GM12878 (cell line): ENCODE measurements around the gene PSAP. TPM values are rescaled to one million over a fixed set of nuclear protein-coding genes. Genes with fewer than 3 reads are reported as not detected.

ENCODE experiments used
- ATAC-seq: fragments of 200-7000 bp; cut with Tn5 transposase; 3 replicates; pipeline ENCODE4 v1.9.1; 2020; ENCODE audit warnings: mild to moderate bottlenecking, moderate library complexity
- BruUV-seq: library from RNA; stranded (reverse); fragments of 400-500 nt; replicated peaks from 2 replicates; lab custom pipeline; 2021; lab: Mats Ljungman, UMichigan
- CTCF ChIA-PET: fragments of 300-600 bp; sonication (Branson Sonifier 250); formaldehyde crosslinking; extraction: SDS; loops from one replicate; lab custom pipeline; 2021; ENCODE audit warnings: inconsistent platforms; lab: Yijun Ruan, JAX
- POLR2A ChIA-PET: fragments of 350-600 bp; formaldehyde crosslinking; extraction: SDS; loops from one replicate; lab custom pipeline; 2021; ENCODE audit warnings: inconsistent platforms; lab: Charles Lee
- RAD21 ChIA-PET: fragments of 300-600 bp; sonication (Branson Sonifier 250); formaldehyde crosslinking; loops from one replicate; lab custom pipeline; 2023; ENCODE audit warnings: antibody characterized with exemption; ENCODE audit not compliant: unreplicated experiment; lab: Charles Lee
- SMC1A ChIA-PET: fragments of 300-600 bp; sonication (Branson Sonifier 250); formaldehyde crosslinking; loops from one replicate; lab custom pipeline; 2023; ENCODE audit not compliant: unreplicated experiment, uncharacterized antibody; lab: Charles Lee
- DNase-seq: peaks from one replicate; pipeline ENCODE4 v3.0.0-alpha.2; 2011; ENCODE audit warnings: low read depth, low spot score
- FAIRE-seq: peaks from 3 replicates; lab custom pipeline; 2011; peaks lifted over from hg19 to GRCh38; lab: Jason Lieb, UNC
- H2AFZ ChIP-seq: 2 replicates; pipeline ENCODE4 v1.6.0; 2011; ENCODE audit warnings: low read depth, low read length, control low read depth; ENCODE audit not compliant: control insufficient read depth
- H3K27ac ChIP-seq: 2 replicates; pipeline ENCODE4 v1.5.1; 2011; ENCODE audit warnings: control low read depth; ENCODE audit not compliant: control insufficient read depth, insufficient read depth
- H3K27me3 ChIP-seq, 2 experiments: replicated peaks in 1 of 2; 2 replicates each; pipeline versions ENCODE4 v1.6.0 to v1.6.1; 2011; ENCODE audit warnings: low read length in 1 of 2; ENCODE audit not compliant: control insufficient read depth in 2 of 2, insufficient read depth in 2 of 2
- H3K36me3 ChIP-seq, 2 experiments: 2 replicates each; pipeline ENCODE4 v1.5.1; 2011; ENCODE audit warnings: low read length in 1 of 2; ENCODE audit not compliant: control insufficient read depth in 2 of 2, insufficient read depth in 2 of 2
- H3K4me1 ChIP-seq: 2 replicates; pipeline ENCODE4 v1.6.1; 2011; ENCODE audit warnings: mild to moderate bottlenecking, low read length, moderate library complexity, mixed read lengths; ENCODE audit not compliant: control insufficient read depth, insufficient read depth
- H3K4me2 ChIP-seq: 2 replicates; pipeline ENCODE4 v1.6.0; 2011; ENCODE audit warnings: control low read depth; ENCODE audit not compliant: control insufficient read depth, insufficient read depth
- H3K4me3 ChIP-seq: fragments of 200-600 bp; sonication (generic); 2 replicates; pipeline ENCODE4 v1.5.1; 2016
- H3K79me2 ChIP-seq: 2 replicates; pipeline ENCODE4 v1.6.0; 2011; ENCODE audit warnings: low read length; ENCODE audit not compliant: control insufficient read depth, insufficient read depth
- H3K9ac ChIP-seq: 2 replicates; pipeline ENCODE4 v1.8.0; 2011; ENCODE audit warnings: low read length, control low read depth, mixed read lengths; ENCODE audit not compliant: control insufficient read depth, insufficient read depth
- H3K9me3 ChIP-seq: replicated peaks from 3 replicates; pipeline ENCODE4 v1.5.1; 2011; ENCODE audit warnings: mild to moderate bottlenecking, low read length; ENCODE audit not compliant: control insufficient read depth, insufficient read depth
- H4K20me1 ChIP-seq: 2 replicates; pipeline ENCODE4 v1.6.0; 2011; ENCODE audit not compliant: control insufficient read depth, insufficient read depth
- MYB ChIP-seq: fragments of 150-350 bp; IDR thresholded peaks from 2 replicates; pipeline ENCODE4 v1.6.1; 2014; ENCODE audit warnings: mild to moderate bottlenecking, low read depth, low read length, borderline replicate concordance
- POLR2A ChIP-seq: IDR thresholded peaks from 2 replicates; pipeline ENCODE4 v1.6.1; 2011; ENCODE audit warnings: low read depth, mild to moderate bottlenecking, low read length
- SMARCA5 ChIP-seq: fragments of 450-650 bp; IDR thresholded peaks from 2 replicates; pipeline ENCODE4 v1.6.1; 2017; ENCODE audit warnings: mild to moderate bottlenecking
- ZNF274 ChIP-seq: IDR thresholded peaks from one replicate; pipeline ENCODE4 v1.8.0; 2011; ENCODE audit not compliant: insufficient read length, insufficient read depth
- WGBS: methylation state at CpG from one replicate; pipeline ENCODE4 v1.1.6; 2016; ENCODE audit warnings: low lambda C conversion rate; ENCODE audit not compliant: insufficient replicate concordance, insufficient coverage; ENCODE audit errors: missing lambda C conversion rate; 5-methylcytosine and 5-hydroxymethylcytosine counted together
- in situ Hi-C: fragments of 300-500 bp; cut with MboI; formaldehyde crosslinking; loops from 9 replicates; pipeline ENCODE4 v1.14.3; 2018; ENCODE audit warnings: mixed read lengths
- intact Hi-C: fragments of 100-400 bp; cut with micrococcal nuclease; formaldehyde crosslinking; loops from one replicate; pipeline ENCODE4 v1.14.2; 2022; ENCODE audit not compliant: unreplicated experiment
- polyA plus RNA-seq, 11 experiments: library from polyadenylated mRNA; depleted of rRNA in 4 of 11; unstranded in 6 of 11; stranded (reverse) in 5 of 11; fragments of >200 nt; fragmentation: Nextera tagmentation in 4 of 11; fragmentation: Illumina TruSeq in 1 of 11; extraction: Ambion mirVana in 4 of 11; extraction: Trizol in 1 of 11; gene quantifications; 1 replicate in 1 of 11; 2 replicates in 10 of 11; pipeline versions ENCODE4 v1.2.1 to v1.2.3, GENCODE V29; 2011 to 2016; ENCODE audit warnings: inconsistent platforms in 2 of 11, missing spikeins in 2 of 11, low read depth in 1 of 11
- total RNA-seq, 4 experiments: library from RNA; depleted of rRNA in 3 of 4; stranded (reverse); fragments of >200 nt in 3 of 4; fragmentation: Illumina TruSeq in 1 of 4; extraction: Trizol in 1 of 4; gene quantifications; 2 replicates each; pipeline versions ENCODE4 v1.2.1 to v1.2.3, GENCODE V29; 2013 to 2021

Gene PSAP
- total and polyA plus RNA-seq, 10 of the 15 experiments (the other 5 are each of a cell fraction or from before 2014, with no cell fraction given), result 178 to 336 (median 286) TPM

DNA sequence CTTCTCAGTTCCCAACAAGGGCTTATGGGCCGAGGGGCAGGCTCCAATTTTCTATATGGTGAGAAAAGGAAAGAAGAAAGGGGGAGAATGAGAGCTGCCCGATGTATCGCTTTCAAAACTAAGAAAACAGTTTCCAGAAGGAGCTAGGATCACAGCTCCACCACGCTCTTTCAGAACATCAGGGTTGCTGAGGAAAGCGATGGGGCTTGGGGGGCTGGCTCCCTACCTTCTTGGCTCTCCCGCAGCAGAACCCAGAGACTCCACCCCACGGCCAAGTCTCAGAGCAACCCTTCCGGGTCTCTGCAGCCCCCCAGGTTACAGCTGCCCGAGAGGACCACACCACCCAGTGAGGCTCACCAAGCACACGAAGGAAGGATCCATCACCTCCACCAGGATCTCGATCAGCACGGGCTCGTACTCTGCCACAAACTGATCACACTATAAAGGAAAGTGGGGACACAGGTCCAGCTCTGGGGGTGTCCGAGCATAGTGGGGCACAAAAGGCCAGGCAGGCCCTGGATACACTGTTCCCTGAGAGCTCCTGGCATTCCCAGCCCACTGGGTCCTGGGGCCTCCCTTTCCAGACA lies 32.3 kb downstream of the PSAP start:
- no peak overlapping the region for H2AFZ ChIP-seq
- intact Hi-C loops (no loop called here), in situ Hi-C loops (no loop called here)
- H3K27me3 ChIP-seq, result no peaks in the 10 kb centered on the region
- no peaks in the 10 kb centered on the region for H3K4me1 ChIP-seq
- ChIA-PET POLR2A (no interaction called here), RAD21 (interaction anchor here (0.7 kb wide), 1 partner anchor 17 kb away, joined by 4 read pairs; no protein-coding TSS in a partner anchor), SMC1A (interaction anchor here (1.2 kb wide), 1 partner anchor 78 kb away, joined by 4 read pairs; no protein-coding TSS in a partner anchor), CTCF (interaction anchor here (0.6 to 8.9 kb wide), 2 partner anchors 77 to 793 kb away, joined by 3 to 46 read pairs; no protein-coding TSS in a partner anchor)
- TF ChIP-seq ZNF274 (no peak), POLR2A (peak; percentile 27; the same call in 1 of the 2 replicates), MYB (no peak)
- H4K20me1 ChIP-seq, result no peaks in the 10 kb centered on the region
- DNase-seq, result no peak
- no peak overlapping the region for H3K9ac ChIP-seq
- H3K4me2 ChIP-seq, result no peak overlapping the region
- no peak overlapping the region for H3K4me3 ChIP-seq
- H3K36me3 ChIP-seq, result peaks cover 29 to 50% of the 10 kb centered on the region in 2 experiments
- BruUV-seq, result no TSS peak
- H3K9me3 ChIP-seq, result no peaks in the 10 kb centered on the region
- no peak overlapping the region for H3K27ac ChIP-seq
- WGBS, result 90% methylated on average over 14 of the region's 14 CpGs
- no peak for FAIRE-seq
- H3K79me2 ChIP-seq, result no peaks in the 10 kb centered on the region
- ATAC-seq, result no peak

GRCh38 chr10:71817831-71818655 lies 33.0 kb downstream of the PSAP start:
- no peaks in the 10 kb centered on the region for H4K20me1 ChIP-seq
- SMC1A ChIA-PET, result no interaction called here
- no peaks in the 10 kb centered on the region for H3K9me3 ChIP-seq
- no TSS peak for BruUV-seq
- in situ Hi-C loops, result no loop called here
- no peak for TF ChIP-seq SMARCA5
- no peak overlapping the region for H3K27ac ChIP-seq
- RAD21 ChIA-PET, result no interaction called here
- H2AFZ ChIP-seq, result no peak overlapping the region
- no peak overlapping the region for H3K9ac ChIP-seq
- no peak for FAIRE-seq
- no peak overlapping the region for H3K4me3 ChIP-seq
- peaks cover 25 to 46% of the 10 kb centered on the region in 2 experiments for H3K36me3 ChIP-seq
- H3K27me3 ChIP-seq, result no peaks in the 10 kb centered on the region
- POLR2A ChIA-PET, result no interaction called here
- CTCF ChIA-PET, result interaction anchor here (1.2 to 8.9 kb wide), 2 partner anchors 77 to 80 kb away, joined by 3 to 46 read pairs; no protein-coding TSS in a partner anchor
- WGBS, result 89% methylated on average over 9 of the region's 9 CpGs
- ATAC-seq, result no peak
- no peaks in the 10 kb centered on the region for H3K4me1 ChIP-seq
- H3K79me2 ChIP-seq, result no peaks in the 10 kb centered on the region
- intact Hi-C loops, result no loop called here
- no peak for DNase-seq
- no peak overlapping the region for H3K4me2 ChIP-seq
